ENCODE data around the gene DYNC2LI1.
A peak's percentile ranks its signal among the peaks of the same experiment; 100 is the strongest.

The DYNC2LI1 gene

DNA sequence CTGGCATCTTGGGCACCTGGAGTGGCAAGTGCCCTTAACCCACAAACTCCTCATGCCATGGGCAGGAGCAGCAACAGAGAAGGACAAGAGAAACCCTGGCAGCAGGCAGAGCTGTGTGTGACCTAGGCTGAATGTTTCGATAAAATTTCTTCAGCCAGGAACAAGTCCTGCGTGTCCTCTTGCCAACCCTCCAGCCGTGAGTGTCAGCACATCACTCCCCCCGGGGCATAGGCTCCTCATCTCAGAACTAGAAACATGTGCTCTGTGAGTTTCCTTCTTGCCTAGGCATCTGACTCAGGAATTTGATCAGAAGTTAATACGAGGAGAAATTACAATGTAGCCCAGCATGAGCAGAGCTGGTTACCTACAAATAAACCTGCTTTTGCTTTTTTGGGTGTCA is 67.1 kb downstream of the DYNC2LI1 start:
- no peak overlapping the region for H3K27ac ChIP-seq
- no peak for DNase-seq (ENCODE audit: low read depth, low spot score)

DNA sequence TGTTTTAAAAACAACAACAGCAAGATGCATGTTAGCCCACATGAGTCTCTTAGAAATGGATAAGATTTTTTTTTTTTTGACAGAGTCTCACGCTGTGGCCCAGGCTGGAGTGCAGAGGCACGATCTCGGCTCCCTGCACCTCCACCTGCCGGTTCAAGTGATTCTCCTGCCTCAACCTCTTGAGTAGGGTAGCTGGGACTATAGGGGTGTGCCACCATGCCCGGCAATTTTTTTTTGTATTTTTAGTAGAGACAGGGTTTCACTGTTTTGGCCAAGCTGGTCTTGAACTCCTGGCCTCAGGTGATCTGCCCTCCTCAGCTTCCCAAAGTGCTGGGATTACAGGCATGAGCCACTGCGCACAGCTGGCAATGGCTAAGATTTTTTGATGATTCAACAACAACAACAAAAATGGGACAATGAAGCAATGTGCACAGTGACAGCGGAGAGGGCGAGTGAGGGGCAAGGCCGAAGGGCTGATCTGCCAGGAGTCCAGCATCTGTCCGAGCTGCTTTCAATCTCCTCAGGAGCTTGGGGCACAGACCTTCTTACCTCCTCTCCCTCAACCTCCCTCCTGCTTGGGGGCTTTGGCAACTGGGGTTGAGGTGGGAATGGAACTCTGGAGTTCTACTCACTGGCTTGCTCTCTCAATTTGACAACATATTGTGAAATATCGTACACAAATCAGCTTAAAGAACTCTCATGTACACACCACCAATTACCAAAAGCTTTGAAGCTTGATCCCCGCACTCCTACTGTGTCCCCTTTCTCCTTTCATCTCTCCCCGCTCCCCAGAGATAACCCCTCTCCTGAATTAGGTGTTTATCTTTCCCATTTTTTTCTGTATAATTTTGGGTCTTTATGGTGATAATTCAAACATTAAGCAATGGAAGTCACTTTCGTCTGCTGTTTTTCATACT is 68.4 kb downstream of the DYNC2LI1 start:
- no peak for DNase-seq (ENCODE audit: low read depth, low spot score)
- no peak overlapping the region for H3K27ac ChIP-seq

DNA sequence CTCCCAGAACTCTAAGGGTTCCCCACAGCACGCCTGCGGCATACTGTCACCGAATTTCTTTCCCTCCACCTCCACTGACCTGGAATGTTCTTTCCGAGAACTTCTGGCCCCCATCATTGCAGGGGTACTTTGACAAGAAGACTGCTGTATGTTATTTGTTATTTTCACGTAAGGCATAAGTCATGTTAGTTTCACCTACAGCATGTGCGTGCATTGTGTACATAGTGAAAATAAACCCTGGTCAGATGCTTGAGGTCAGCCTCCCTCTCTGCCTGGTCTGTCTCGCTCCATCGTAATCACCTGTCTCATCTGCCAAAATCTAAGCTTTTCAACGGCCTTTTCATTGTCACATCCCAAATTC is 69.0 kb downstream of the DYNC2LI1 start:
- H3K27ac ChIP-seq, result no peak overlapping the region
- DNase-seq (ENCODE audit: low read depth, low spot score), result no peak

DNA sequence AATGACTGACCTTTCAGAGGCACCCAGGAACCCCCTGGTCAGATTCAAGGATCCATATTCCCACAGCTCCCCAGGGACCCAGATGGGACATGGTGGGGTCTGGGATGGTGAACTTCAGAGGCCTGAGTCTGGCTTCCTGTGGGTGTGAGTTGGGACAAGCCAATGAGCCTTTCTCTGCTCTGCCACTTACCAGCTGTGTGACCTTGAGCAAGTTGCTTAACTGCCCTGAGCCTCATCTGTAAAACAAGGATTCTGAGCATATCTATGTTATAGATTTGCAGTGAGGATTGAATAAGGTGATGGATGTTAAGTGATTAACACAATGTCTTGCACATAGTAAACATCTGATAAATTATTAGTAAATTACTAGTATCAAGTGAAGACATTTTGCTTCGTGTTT is 71.3 kb downstream of the DYNC2LI1 start:
- no peak for DNase-seq (ENCODE audit: low read depth, low spot score)
- H3K27ac ChIP-seq, result no peak overlapping the region

DNA sequence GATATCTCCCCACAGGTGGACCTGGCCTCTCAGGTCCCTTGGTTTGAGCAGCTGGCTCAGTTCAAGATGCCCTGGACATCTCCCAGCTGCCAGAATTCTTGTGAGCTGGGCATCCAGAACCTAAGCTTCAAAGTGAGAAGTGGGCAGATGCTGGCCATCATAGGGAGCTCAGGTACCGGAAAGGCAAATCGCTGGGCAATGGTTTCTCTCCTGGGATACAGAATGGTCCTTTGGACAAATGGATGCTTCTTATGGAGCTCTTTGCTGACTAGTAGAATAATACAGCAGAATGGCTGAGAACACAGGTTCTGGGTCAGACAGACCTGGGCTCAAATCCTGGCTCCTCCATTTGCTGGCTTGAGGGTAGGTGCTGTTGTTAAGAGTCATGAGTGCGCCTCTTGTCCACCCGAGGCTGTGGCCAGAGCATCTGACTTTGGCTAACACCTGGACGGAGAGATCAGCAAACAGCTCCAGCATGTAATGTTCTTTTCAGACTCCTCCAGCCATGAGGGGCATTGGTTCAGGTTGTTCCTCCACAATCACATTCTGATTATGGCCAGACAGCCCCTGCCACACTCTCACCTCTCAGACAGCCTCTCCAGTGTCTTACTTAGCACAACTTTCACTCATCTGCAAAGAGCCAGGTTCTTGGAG is 72.4 kb downstream of the DYNC2LI1 start:
- no peak for DNase-seq (ENCODE audit: low read depth, low spot score)
- H3K27ac ChIP-seq, result no peak overlapping the region

DNA sequence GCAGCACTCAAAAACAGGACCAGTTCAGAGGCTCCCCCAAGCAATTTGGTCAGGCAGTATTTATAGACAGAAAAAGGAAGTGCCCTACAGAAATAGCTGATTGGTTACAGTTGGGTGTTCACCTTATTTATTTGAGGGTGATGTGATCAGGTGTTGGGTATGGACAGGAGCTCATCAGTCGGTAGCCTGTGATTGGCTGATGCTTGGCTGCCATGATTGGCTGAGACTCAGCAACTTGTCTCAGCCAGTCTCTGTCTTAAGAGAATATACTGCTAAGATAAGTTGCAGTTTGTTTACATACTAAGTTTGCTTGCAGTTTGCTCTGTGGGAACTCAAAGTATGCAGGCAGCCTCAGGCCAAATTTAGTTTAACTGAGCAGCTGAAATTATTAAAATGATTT is 74.4 kb downstream of the DYNC2LI1 start:
- peak; percentile 64 for DNase-seq (ENCODE audit: low read depth, low spot score)
- peak overlapping the region; percentile 10 for H3K27ac ChIP-seq

DNA sequence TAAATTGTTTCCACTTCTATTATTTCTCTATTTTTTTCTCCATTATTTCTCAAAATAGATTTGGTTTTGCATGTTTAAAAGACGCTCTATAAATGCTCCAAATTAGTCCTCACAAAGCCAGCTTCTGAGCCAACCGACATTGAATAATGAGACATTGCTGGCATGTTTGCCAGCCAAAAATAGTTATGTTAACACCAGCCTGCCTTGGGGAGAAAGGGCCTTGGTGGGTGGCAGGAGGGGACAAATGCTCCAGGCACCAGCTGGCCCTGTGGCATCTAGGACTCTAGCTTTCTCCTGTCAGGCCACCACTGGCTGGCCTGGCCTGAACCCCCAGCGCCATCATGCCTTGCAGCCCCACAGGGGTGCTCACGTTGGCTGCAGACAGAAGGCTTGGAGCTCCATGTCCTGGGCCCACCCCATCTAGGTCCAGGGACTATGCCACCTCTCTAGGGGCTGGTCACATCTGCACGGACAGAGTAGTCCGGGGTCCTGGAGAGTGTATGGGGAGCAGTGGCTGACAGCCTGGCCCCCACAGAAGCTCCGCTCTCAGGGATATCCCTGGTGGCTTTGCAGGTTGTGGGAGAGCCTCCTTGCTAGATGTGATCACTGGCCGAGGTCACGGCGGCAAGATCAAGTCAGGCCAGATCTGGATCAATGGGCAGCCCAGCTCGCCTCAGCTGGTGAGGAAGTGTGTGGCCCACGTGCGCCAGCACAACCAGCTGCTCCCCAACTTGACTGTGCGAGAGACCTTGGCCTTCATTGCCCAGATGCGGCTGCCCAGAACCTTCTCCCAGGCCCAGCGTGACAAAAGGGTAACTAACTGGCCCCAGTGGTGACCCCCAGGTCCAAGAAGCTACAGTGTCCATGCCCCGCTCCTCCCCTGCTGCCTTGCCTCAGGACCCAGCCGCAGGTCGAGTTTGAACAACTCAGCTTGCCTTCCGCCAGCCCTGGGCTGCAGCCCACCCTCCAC is 77.5 kb downstream of the DYNC2LI1 start:
- H3K27ac ChIP-seq, result no peak overlapping the region
- no peak for DNase-seq (ENCODE audit: low read depth, low spot score)

DNA sequence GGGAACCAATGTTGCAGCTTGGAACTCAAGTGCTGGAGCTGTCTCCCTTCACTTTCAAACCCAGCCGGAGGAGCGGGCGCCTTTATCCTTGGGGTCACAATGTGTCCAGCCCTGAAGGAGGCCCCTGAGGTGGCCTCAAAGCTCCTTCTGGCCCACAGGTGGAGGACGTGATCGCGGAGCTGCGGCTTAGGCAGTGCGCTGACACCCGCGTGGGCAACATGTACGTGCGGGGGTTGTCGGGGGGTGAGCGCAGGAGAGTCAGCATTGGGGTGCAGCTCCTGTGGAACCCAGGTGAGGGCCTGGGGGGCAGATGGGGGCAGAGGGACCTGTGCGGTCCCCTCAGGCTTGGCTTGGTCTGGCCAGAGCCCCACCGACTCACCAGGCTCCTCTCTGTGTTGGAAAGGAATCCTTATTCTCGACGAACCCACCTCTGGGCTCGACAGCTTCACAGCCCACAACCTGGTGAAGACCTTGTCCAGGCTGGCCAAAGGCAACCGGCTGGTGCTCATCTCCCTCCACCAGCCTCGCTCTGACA is 78.4 kb downstream of the DYNC2LI1 start:
- DNase-seq (ENCODE audit: low read depth, low spot score), result no peak
- no peak overlapping the region for H3K27ac ChIP-seq

DNA sequence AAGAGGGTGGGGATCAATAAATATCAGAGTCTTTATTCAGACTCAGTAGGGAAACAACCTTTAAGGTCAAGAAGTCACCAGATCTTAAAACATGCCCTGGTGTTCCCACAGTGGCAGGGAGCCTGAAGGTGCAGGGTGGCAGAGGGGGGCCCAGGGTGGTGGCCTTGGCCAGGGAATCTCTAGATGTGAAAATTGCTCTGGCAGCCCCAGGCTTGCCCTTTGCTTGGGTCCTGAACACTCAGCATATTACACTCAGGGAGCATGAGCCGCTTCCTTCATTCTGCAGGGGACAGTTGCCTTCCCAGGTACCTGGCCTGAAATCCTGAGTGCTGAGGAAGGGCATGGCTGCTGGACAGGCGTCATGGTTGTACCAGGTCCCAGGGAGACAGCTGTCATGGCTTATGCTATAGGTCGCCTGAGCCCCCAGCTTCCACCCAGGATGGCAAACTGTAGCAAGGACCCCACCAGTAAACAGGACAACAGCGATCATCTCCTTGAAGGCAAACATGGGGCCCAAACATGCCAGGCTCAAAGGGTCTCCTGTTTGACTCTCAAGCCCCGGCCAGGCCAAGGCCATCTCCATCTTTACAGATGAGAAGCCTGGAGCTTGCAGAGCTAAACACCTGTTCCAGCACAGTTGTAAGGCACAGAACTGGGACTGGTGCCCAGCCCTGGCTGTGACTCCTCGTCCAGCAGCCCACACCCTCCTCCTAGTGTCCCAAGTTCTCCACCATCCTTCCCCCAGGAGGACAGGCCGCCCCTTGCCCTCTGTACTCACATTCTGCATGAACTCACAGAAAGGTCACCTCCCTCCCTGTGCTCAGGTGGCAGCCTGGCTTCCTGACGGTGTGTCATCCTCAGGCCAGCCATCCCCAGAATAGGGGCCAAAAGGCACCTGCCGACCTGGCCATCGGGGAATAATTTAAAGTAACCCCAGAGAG is 79.6 kb downstream of the DYNC2LI1 start:
- H3K27ac ChIP-seq, result no peak overlapping the region
- no peak for DNase-seq (ENCODE audit: low read depth, low spot score)

DNA sequence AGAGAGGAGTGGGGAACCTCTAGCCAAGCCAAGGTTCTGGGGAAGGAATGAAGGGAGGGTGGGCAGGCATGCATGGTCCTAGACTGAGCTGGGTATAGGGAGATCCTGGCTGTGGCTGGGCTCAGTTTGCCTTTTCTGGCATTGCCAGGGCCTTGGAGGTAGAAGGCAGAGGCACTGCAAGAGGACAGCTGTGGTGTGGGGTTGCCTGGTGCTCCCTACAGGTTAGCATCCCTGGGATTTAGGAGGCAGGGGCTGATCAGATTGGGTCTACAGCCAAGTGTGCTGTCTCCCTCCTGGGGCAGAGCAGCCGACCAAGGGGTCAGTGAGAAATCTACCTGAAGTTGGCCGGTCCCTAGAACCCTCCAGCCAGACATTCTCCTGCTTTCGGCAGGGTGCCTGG is 80.8 kb downstream of the DYNC2LI1 start:
- no peak overlapping the region for H3K27ac ChIP-seq
- no peak for DNase-seq (ENCODE audit: low read depth, low spot score)

DNA sequence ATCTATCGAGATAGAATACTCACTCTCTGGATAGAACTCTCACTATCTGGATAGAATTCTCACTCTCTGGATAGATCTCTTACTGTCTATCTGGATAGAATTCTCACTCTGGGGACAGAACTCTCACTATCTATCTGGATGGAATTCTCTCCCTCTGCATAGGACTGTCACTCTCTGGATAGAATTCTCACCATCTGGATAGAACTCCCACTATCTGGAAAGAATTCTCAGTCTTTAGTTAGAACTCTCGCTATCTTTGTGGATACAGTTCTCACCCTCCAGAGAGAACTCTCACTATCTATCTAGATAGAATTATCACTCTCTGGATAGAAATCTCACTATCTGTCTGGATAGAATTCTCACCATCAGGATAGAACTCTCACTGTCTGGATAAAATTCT is 81.5 kb downstream of the DYNC2LI1 start:
- no peak overlapping the region for H3K27ac ChIP-seq
- no peak for DNase-seq (ENCODE audit: low read depth, low spot score)

All from epithelial cell of prostate (primary cell).